Thoracic aorta (tissue), 2 donors: ENCODE data around the gene CLDN7. TPM values are rescaled to one million over a fixed set of nuclear protein-coding genes. Genes with fewer than 3 reads are reported as not detected.
"Not testable (repeated sequence)": the region's sequence is repeated elsewhere in the genome, so short reads cannot be mapped to it uniquely, and the experiment has no call there.

Experiments used
- ATAC-seq: fragments of 150-250 bp; one replicate; pipeline ENCODE4 v1.8.0; 2017; ENCODE audit warnings: low read depth; ENCODE audit not compliant: insufficient number of reproducible peaks, low FRiP score
- DNase-seq: peaks from one replicate; pipeline ENCODE4 v3.0.0-alpha.2; 2020; ENCODE audit warnings: low spot score
- H3K27ac ChIP-seq, 2 donors: fragments of 200-600 bp; sonication (generic); 1 replicate in 1 of 2; 2 replicates in 1 of 2; pipeline ENCODE4 v1.5.1; 2016; ENCODE audit warnings: mild to moderate bottlenecking in 2 of 2, moderate library complexity in 2 of 2
- H3K27me3 ChIP-seq: fragments of 200-600 bp; sonication (generic); replicated peaks from 2 replicates; pipeline ENCODE4 v1.6.0; 2016; ENCODE audit warnings: mild to moderate bottlenecking; ENCODE audit not compliant: insufficient read depth
- H3K36me3 ChIP-seq: fragments of 200-600 bp; sonication (generic); one replicate; pipeline ENCODE4 v1.5.1; 2016
- H3K4me1 ChIP-seq, 2 donors: fragments of 200-600 bp; sonication (generic); 1 replicate in 1 of 2; 2 replicates in 1 of 2; pipeline versions ENCODE4 v1.5.1 to v1.6.0; 2016; ENCODE audit warnings: low read depth in 2 of 2, mild to moderate bottlenecking in 1 of 2; ENCODE audit not compliant: control insufficient read depth in 1 of 2
- H3K4me3 ChIP-seq: fragments of 200-600 bp; sonication (generic); 2 replicates; pipeline ENCODE4 v1.5.1; 2016; ENCODE audit warnings: mild to moderate bottlenecking
- H3K9me3 ChIP-seq: fragments of 200-600 bp; sonication (generic); 2 replicates; pipeline ENCODE4 v1.5.1; 2016
- CTCF ChIP-seq: fragments of 200-600 bp; sonication (generic); IDR thresholded peaks from one replicate; pipeline ENCODE4 v1.5.1; 2019; ENCODE audit warnings: antibody characterized with exemption
- total RNA-seq, 2 donors: library from RNA; depleted of rRNA; stranded (reverse); fragments of >200 nt; gene quantifications; one replicate each; pipeline versions ENCODE4 v1.1.0 to v1.2.3, GENCODE V29; 2016

CLDN7 gene
- total RNA-seq, 2 donors from 2014 or later, result 0.41 TPM; not detected in 1

- DNase-seq (no peak), ATAC-seq (no peak)
- Histone ChIP-seq H3K27me3 (no peaks in the 10 kb centered on the region), H3K9me3 (no peaks in the 10 kb centered on the region), H3K27ac (no peak overlapping the region), H3K4me3 (no peak overlapping the region), H3K36me3 (peaks cover 17% of the 10 kb centered on the region), H3K4me1 (peaks cover 18 to 36% of the 10 kb centered on the region in 2 donors)
- no peak for TF ChIP-seq CTCF
Measured at GRCh38 chr17:7249214-7249613, 13.1 kb downstream of the CLDN7 start.

GRCh38 chr17:7248796-7249195 lies 13.5 kb downstream of the CLDN7 start:
- Histone ChIP-seq H3K27me3 (no peaks in the 10 kb centered on the region), H3K36me3 (peaks cover 22% of the 10 kb centered on the region), H3K4me3 (no peak overlapping the region), H3K9me3 (no peaks in the 10 kb centered on the region), H3K4me1 (peaks cover 18 to 36% of the 10 kb centered on the region in 2 donors), H3K27ac (no peak overlapping the region)
- TF ChIP-seq CTCF, result no peak
- DNase-seq, result no peak
- ATAC-seq, result no peak

- Histone ChIP-seq H3K27me3 (no peaks in the 10 kb centered on the region), H3K9me3 (no peaks in the 10 kb centered on the region), H3K27ac (no peak overlapping the region), H3K4me3 (no peak overlapping the region), H3K4me1 (peaks cover 16 to 33% of the 10 kb centered on the region in 2 donors), H3K36me3 (peaks cover 23% of the 10 kb centered on the region)
- DNase-seq, result no peak
- ATAC-seq, result no peak
- TF ChIP-seq CTCF, result no peak
Measured at GRCh38 chr17:7246779-7247178, 15.5 kb downstream of the CLDN7 start.

GRCh38 chr17:7243838-7244237 lies 18.4 kb downstream of the CLDN7 start:
- Histone ChIP-seq H3K4me1 (peaks cover 18 to 30% of the 10 kb centered on the region in 2 donors), H3K36me3 (peaks cover 28% of the 10 kb centered on the region), H3K4me3 (peak overlapping the region; percentile 92), H3K27ac (peak overlapping the region; percentile 95 to 97)
- ATAC-seq, DNase-seq, H3K27me3 ChIP-seq, H3K9me3 ChIP-seq: not testable (repeated sequence)

- ATAC-seq, result no peak
- peaks cover 28% of the 10 kb centered on the region for H3K36me3 ChIP-seq
Measured at GRCh38 chr17:7243453-7243729, 18.9 kb downstream of the CLDN7 start.

More at GRCh38 chr17:7243453-7243729, 18.9 kb downstream of the CLDN7 start:
- Histone ChIP-seq H3K9me3 (no peaks in the 10 kb centered on the region), H3K27me3 (no peaks in the 10 kb centered on the region), H3K27ac (peak overlapping the region; percentile 95 to 97), H3K4me3 (peak overlapping the region; percentile 92), H3K4me1 (peaks cover 18 to 26% of the 10 kb centered on the region in 2 donors)
- no peak for DNase-seq
- no peak for TF ChIP-seq CTCF
